T-cell (primary cell): ENCODE results near the gene ALX4. TPM values are rescaled to one million over a fixed set of nuclear protein-coding genes. Genes with fewer than 3 reads are reported as not detected.
A peak's percentile ranks its signal among the peaks of the same experiment; 100 is the strongest.

ENCODE experiments used
- ATAC-seq, 4 experiments: fragments of 200-7000 bp in 3 of 4; fragments of 150-1000 bp in 1 of 4; cut with Tn5 transposase; replicated peaks in 1 of 4; 1 replicate in 3 of 4; 2 replicates in 1 of 4; pipeline ENCODE4 v1.10.0; 2021; ENCODE audit warnings: moderate library complexity in 3 of 4, mild to moderate bottlenecking in 2 of 4, moderate number of reproducible peaks in 1 of 4
- CTCF ChIA-PET, 2 donors: fragments of 300-600 bp; sonication (Branson Sonifier 250); formaldehyde crosslinking; loops; one replicate each; lab custom pipeline; 2022; ENCODE audit warnings: antibody characterized with exemption in 2 of 2; lab: Charles Lee
- POLR2A ChIA-PET, 2 donors: fragments of 300-600 bp; sonication (Branson Sonifier 250); formaldehyde crosslinking; loops; one replicate each; lab custom pipeline; 2022; ENCODE audit warnings: antibody characterized with exemption in 2 of 2; lab: Charles Lee
- DNase-seq, 35 experiments: peaks; one replicate each; pipeline versions ENCODE4 v3.0.0 to v3.0.0-alpha.2; 2013 to 2023
- H3K27ac ChIP-seq: one replicate; pipeline ENCODE4 v1.5.1; 2013; ENCODE audit warnings: low read length
- H3K27me3 ChIP-seq, 2 experiments: replicated peaks in 1 of 2; 1 replicate in 1 of 2; 2 replicates in 1 of 2; pipeline versions ENCODE4 v1.6.1 to v1.7.0; 2013; ENCODE audit warnings: low read length in 1 of 2, mixed read lengths in 1 of 2; ENCODE audit not compliant: control insufficient read depth in 2 of 2, insufficient read depth in 2 of 2; ENCODE audit errors: extremely low read depth in 1 of 2
- H3K36me3 ChIP-seq, 2 donors: 1 replicate in 1 of 2; 2 replicates in 1 of 2; pipeline versions ENCODE4 v1.6.1 to v1.7.0; 2013; ENCODE audit warnings: low read length in 1 of 2; ENCODE audit not compliant: control insufficient read depth in 2 of 2, insufficient read depth in 1 of 2; ENCODE audit errors: extremely low read depth in 1 of 2
- H3K4me1 ChIP-seq, 2 experiments: 1 replicate in 1 of 2; 2 replicates in 1 of 2; pipeline versions ENCODE4 v1.6.1 to v1.7.0; 2013; ENCODE audit warnings: low read length in 2 of 2, mixed read lengths in 1 of 2; ENCODE audit not compliant: insufficient read depth in 2 of 2, control insufficient read depth in 1 of 2; ENCODE audit errors: extremely low read depth in 1 of 2
- H3K4me3 ChIP-seq, 2 donors: 1 replicate in 1 of 2; 2 replicates in 1 of 2; pipeline versions ENCODE4 v1.5.1 to v1.7.0; 2013; ENCODE audit warnings: mild to moderate bottlenecking in 2 of 2, low read length in 1 of 2, moderate library complexity in 1 of 2; ENCODE audit not compliant: control insufficient read depth in 1 of 2; ENCODE audit errors: extremely low read depth in 1 of 2
- H3K9me3 ChIP-seq: 2 replicates; pipeline ENCODE4 v1.7.0; 2013
- H3K27ac Mint-ChIP-seq, 2 donors: one replicate each; pipeline ENCODE4 v1.8.0; 2020 to 2021; ENCODE audit warnings: mild to moderate bottlenecking in 2 of 2, mixed read lengths in 2 of 2
- H3K27me3 Mint-ChIP-seq, 2 donors: one replicate each; pipeline ENCODE4 v1.8.0; 2021 to 2022; ENCODE audit warnings: mixed read lengths in 2 of 2
- H3K36me3 Mint-ChIP-seq: one replicate; pipeline ENCODE4 v1.8.0; 2021; ENCODE audit warnings: mixed read lengths
- H3K4me1 Mint-ChIP-seq, 3 donors: one replicate each; pipeline ENCODE4 v1.8.0; 2020 to 2022; ENCODE audit warnings: mixed read lengths in 3 of 3, mild to moderate bottlenecking in 1 of 3
- H3K4me3 Mint-ChIP-seq, 3 donors: one replicate each; pipeline ENCODE4 v1.8.0; 2020 to 2022; ENCODE audit warnings: mild to moderate bottlenecking in 3 of 3, mixed read lengths in 3 of 3, moderate library complexity in 3 of 3
- H3K9me3 Mint-ChIP-seq, 3 donors: one replicate each; pipeline ENCODE4 v1.8.0; 2020 to 2022; ENCODE audit warnings: mixed read lengths in 3 of 3
- WGBS: methylation state at CpG from one replicate; pipeline ENCODE4 v1.1.5; 2013; ENCODE audit warnings: missing lambda C conversion rate; ENCODE audit not compliant: insufficient coverage; 5-methylcytosine and 5-hydroxymethylcytosine counted together
- total RNA-seq, 35 experiments: library from RNA in 6 of 35; stranded (reverse) in 6 of 35; fragments of 120-200 nt in 1 of 35; gene quantifications; one replicate each; pipeline versions ENCODE4 v1.2.1 to v1.2.4 and lab custom pipeline; 2013 to 2026

Gene ALX4
- total RNA-seq (not detected), total RNA-seq (lab: John Stamatoyannopoulos, UW) (0 to 0.06 (median 0) reads per million in 29 experiments)
- not detected for total RNA-seq (2013)

- WGBS, result 1% methylated on average over 54 of the region's 71 CpGs
- CTCF ChIA-PET, result no interaction called here
These were observed at the start of gene ALX4 for GRCh38 chr11:44309478-44310205. ALX4 (minus strand) TSS chr11:44310139; CDS start chr11:44310062, 77 bp downstream.

GRCh38 chr11:44359162-44359561, 49.2 kb upstream of the ALX4 start:
- 48% methylated on average over 8 of the region's 12 CpGs for WGBS
- H3K27ac Mint-ChIP-seq, result no peak overlapping the region
- peaks cover 0 to 7% (median 3%) of the 10 kb centered on the region in 3 donors for H3K9me3 Mint-ChIP-seq
- no peaks in the 10 kb centered on the region for H3K36me3 Mint-ChIP-seq
- no peak overlapping the region for H3K27ac ChIP-seq
- H3K4me1 Mint-ChIP-seq, result no peaks in the 10 kb centered on the region
- ChIA-PET CTCF (no interaction called here), POLR2A (no interaction called here)
- no peaks in the 10 kb centered on the region for H3K9me3 ChIP-seq
- no peaks in the 10 kb centered on the region for H3K36me3 ChIP-seq
- no peak overlapping the region for H3K4me3 ChIP-seq
- H3K4me3 Mint-ChIP-seq, result no peak overlapping the region
- peaks cover 20 to 23% of the 10 kb centered on the region in 2 donors for H3K27me3 Mint-ChIP-seq
- peaks cover 2 to 41% of the 10 kb centered on the region in 2 experiments for H3K27me3 ChIP-seq
- H3K4me1 ChIP-seq, result no peaks in the 10 kb centered on the region
- no peak for DNase-seq
- ATAC-seq, result no peak

More at GRCh38 chr11:44309478-44310205, at the start of gene ALX4:
- peaks cover 2 to 26% of the 10 kb centered on the region in 2 experiments for H3K4me1 ChIP-seq
- Mint-ChIP-seq H3K27ac (no peak within 1 kb of the TSS), H3K9me3 (no peaks in the 10 kb centered on the region), H3K27me3 (peaks cover 70 to 92% of the 10 kb centered on the region in 2 donors), H3K4me3 (peak within 1 kb of the TSS; percentile 36 to 54 (median 52)), H3K4me1 (peaks cover 21 to 36% (median 27%) of the 10 kb centered on the region in 3 donors), H3K36me3 (no peaks in the 10 kb centered on the region)
- no peak within 1 kb of the TSS for H3K27ac ChIP-seq
- peak within 1 kb of the TSS; percentile 6 to 10 for H3K4me3 ChIP-seq
- H3K36me3 ChIP-seq, result no peaks in the 10 kb centered on the region
- H3K9me3 ChIP-seq, result no peaks in the 10 kb centered on the region
- POLR2A ChIA-PET, result no interaction called here
- peaks cover 29 to 94% of the 10 kb centered on the region in 2 experiments for H3K27me3 ChIP-seq
- no peak for DNase-seq
- no peak for ATAC-seq

- no peak for DNase-seq
- no peak for ATAC-seq
- Mint-ChIP-seq H3K27me3 (peaks cover 20% of the 10 kb centered on the region in 2 donors), H3K36me3 (no peaks in the 10 kb centered on the region), H3K4me3 (no peak overlapping the region), H3K27ac (no peak overlapping the region), H3K4me1 (no peaks in the 10 kb centered on the region), H3K9me3 (peaks cover 0 to 3% (median 3%) of the 10 kb centered on the region in 3 donors)
- Histone ChIP-seq H3K4me1 (no peaks in the 10 kb centered on the region), H3K27me3 (peaks cover 2 to 37% of the 10 kb centered on the region in 2 experiments), H3K4me3 (no peak overlapping the region), H3K36me3 (no peaks in the 10 kb centered on the region), H3K9me3 (no peaks in the 10 kb centered on the region), H3K27ac (no peak overlapping the region)
- POLR2A ChIA-PET, result no interaction called here
- WGBS, result 73% methylated on average over 5 of the region's 7 CpGs
- CTCF ChIA-PET, result no interaction called here
These were observed 48.8 kb upstream of the ALX4 start for GRCh38 chr11:44358713-44359112.

- WGBS, result no CpG with 5 or more reads among the region's 3 CpGs
- Mint-ChIP-seq H3K27me3 (peaks cover 17 to 20% of the 10 kb centered on the region in 2 donors), H3K27ac (no peak overlapping the region), H3K4me1 (no peaks in the 10 kb centered on the region), H3K9me3 (peaks cover 0 to under 1% (median 0%) of the 10 kb centered on the region in 3 donors), H3K36me3 (no peaks in the 10 kb centered on the region), H3K4me3 (no peak overlapping the region)
- peaks cover 0 to 38% of the 10 kb centered on the region in 2 experiments for H3K27me3 ChIP-seq
- ChIA-PET CTCF (no interaction called here), POLR2A (no interaction called here)
- no peak overlapping the region for H3K27ac ChIP-seq
- DNase-seq (no peak), ATAC-seq (no peak)
- no peaks in the 10 kb centered on the region for H3K4me1 ChIP-seq
- no peaks in the 10 kb centered on the region for H3K9me3 ChIP-seq
- no peak overlapping the region for H3K4me3 ChIP-seq
- no peaks in the 10 kb centered on the region for H3K36me3 ChIP-seq
These were observed 47.8 kb upstream of the ALX4 start for GRCh38 chr11:44357711-44358110.

- WGBS, result 78% methylated on average over 5 of the region's 5 CpGs
- H3K27ac ChIP-seq, result no peak overlapping the region
- H3K4me1 ChIP-seq, result no peaks in the 10 kb centered on the region
- no peaks in the 10 kb centered on the region for H3K4me1 Mint-ChIP-seq
- H3K27me3 Mint-ChIP-seq, result peaks cover 22% of the 10 kb centered on the region in 2 donors
- H3K36me3 ChIP-seq, result no peaks in the 10 kb centered on the region
- ChIA-PET CTCF (no interaction called here), POLR2A (no interaction called here)
- no peak overlapping the region for H3K4me3 Mint-ChIP-seq
- no peak overlapping the region for H3K27ac Mint-ChIP-seq
- DNase-seq, result no peak
- no peak overlapping the region for H3K4me3 ChIP-seq
- H3K9me3 Mint-ChIP-seq, result no peaks in the 10 kb centered on the region
- peaks cover 0 to 38% of the 10 kb centered on the region in 2 experiments for H3K27me3 ChIP-seq
- no peaks in the 10 kb centered on the region for H3K9me3 ChIP-seq
- no peaks in the 10 kb centered on the region for H3K36me3 Mint-ChIP-seq
- no peak for ATAC-seq
These were observed 46.4 kb upstream of the ALX4 start for GRCh38 chr11:44356351-44356750.

GRCh38 chr11:44351898-44352498, 42.1 kb upstream of the ALX4 start:
- Histone ChIP-seq H3K36me3 (no peaks in the 10 kb centered on the region), H3K4me3 (no peak overlapping the region), H3K27ac (no peak overlapping the region), H3K4me1 (no peaks in the 10 kb centered on the region), H3K9me3 (no peaks in the 10 kb centered on the region), H3K27me3 (peaks cover 0 to 44% of the 10 kb centered on the region in 2 experiments)
- ChIA-PET CTCF (no interaction called here), POLR2A (interaction anchor here in 1 of 2 donors (0.6 kb wide), 1 partner anchor 487 kb away, joined by 8 read pairs; no protein-coding TSS in a partner anchor)
- no peak for ATAC-seq
- peaks cover 0 to 3% (median 0%) of the 10 kb centered on the region in 3 donors for H3K4me1 Mint-ChIP-seq
- no peak overlapping the region for H3K27ac Mint-ChIP-seq
- DNase-seq, result no peak
- H3K27me3 Mint-ChIP-seq, result peaks cover 38 to 43% of the 10 kb centered on the region in 2 donors
- H3K4me3 Mint-ChIP-seq, result no peak overlapping the region
- no peaks in the 10 kb centered on the region for H3K36me3 Mint-ChIP-seq
- no peaks in the 10 kb centered on the region for H3K9me3 Mint-ChIP-seq
- WGBS, result 68% methylated on average over 4 of the region's 7 CpGs
